Measurements from ENCODE around the gene TTYH3. TPM values are rescaled to one million over a fixed set of nuclear protein-coding genes. Genes with fewer than 3 reads are reported as not detected.

Gene TTYH3
- total RNA-seq, 1 experiment from 2014 or later = 122 TPM

- no peaks in the 10 kb centered on the region for H3K23me2 ChIP-seq (ENCODE audit: insufficient read length, low read depth, low read length, poor library complexity, severe bottlenecking)
- no peak overlapping the region for H2AFZ ChIP-seq (ENCODE audit: low read length)
- no peak overlapping the region for H4K91ac ChIP-seq (ENCODE audit: insufficient read length, low read depth, low read length)
- H3K4me2 ChIP-seq (ENCODE audit: insufficient read depth, insufficient read length, low read length) = no peak overlapping the region
- no peaks in the 10 kb centered on the region for H4K20me1 ChIP-seq (ENCODE audit: control insufficient read depth, insufficient read depth, insufficient read length)
- no peak overlapping the region for H3K27ac ChIP-seq (ENCODE audit: insufficient read length, low read depth, low read length)
- H3K56ac ChIP-seq (ENCODE audit: insufficient read length, low read depth, low read length) = no peak overlapping the region
- H2BK20ac ChIP-seq (ENCODE audit: low read depth, low read length, poor library complexity, severe bottlenecking) = no peak overlapping the region
- H4K8ac ChIP-seq (replicated peaks; ENCODE audit: insufficient read length, low read depth, low read length) = no peak overlapping the region
- H3K27me3 ChIP-seq (ENCODE audit: insufficient read depth, low read length) = peaks cover 1% of the 10 kb centered on the region; the same call in 1 of the 2 replicates
- H2BK120ac ChIP-seq (ENCODE audit: low read depth, low read length, poor library complexity, severe bottlenecking) = no peak overlapping the region
- H2BK12ac ChIP-seq (ENCODE audit: insufficient read length, low read depth, low read length) = no peak overlapping the region
- no CpG with 5 or more reads among the region's 27 CpGs for WGBS (ENCODE audit: extremely low coverage, insufficient read length, low lambda C conversion rate)
- no peak for TF ChIP-seq CTCF (conservative IDR thresholded peaks at IDR 0.05)
- DNase-seq = no peak
- no peak overlapping the region for H2BK15ac ChIP-seq (ENCODE audit: low read depth, low read length)
- Mint-ChIP-seq H3K4me3 (no peak overlapping the region), H3K36me3 (ENCODE audit: insufficient read depth in 1 of 3, low read depth in 3 of 3) (no peaks in the 10 kb centered on the region; a peak in 1 of 7 replicates), H3K27ac (no peak overlapping the region), H3K9me3 (peaks cover 0 to 8% of the 10 kb centered on the region in 2 experiments; a peak in 3 of 5 replicates), H3K27me3 (ENCODE audit: low read depth) (peaks cover 22% of the 10 kb centered on the region), H3K4me1 (0 out of 4 replicates have a peak, but pooled peaks cover 0 to 2% of the 10 kb centered on the region in 2 experiments)
- no peaks in the 10 kb centered on the region for H3K79me1 ChIP-seq (ENCODE audit: insufficient read depth, low read depth, low read length, poor library complexity, severe bottlenecking)
- H4K5ac ChIP-seq (ENCODE audit: insufficient read length, low read depth, low read length) = no peak overlapping the region
- no peaks in the 10 kb centered on the region for H3K9me3 ChIP-seq (ENCODE audit: control insufficient read depth, low read depth, low read length)
- H2AK5ac ChIP-seq (ENCODE audit: insufficient read length, low read length) = no peak overlapping the region
- H2BK5ac ChIP-seq (ENCODE audit: insufficient read length, low read length) = no peak overlapping the region
- no peak overlapping the region for H3K18ac ChIP-seq (ENCODE audit: insufficient read length, low read depth, low read length)
- H3K9ac ChIP-seq (ENCODE audit: extremely low read depth, insufficient read length, low read length) = no peak overlapping the region
- H3K79me2 ChIP-seq (ENCODE audit: insufficient read depth, low read length) = no peaks in the 10 kb centered on the region
- H3K4ac ChIP-seq (ENCODE audit: low read depth, low read length) = no peak overlapping the region
- H3K14ac ChIP-seq (ENCODE audit: insufficient read depth, low read length) = no peak overlapping the region
- H3K23ac ChIP-seq (ENCODE audit: insufficient read length, low read depth, low read length) = no peak overlapping the region
- H3K4me1 ChIP-seq (ENCODE audit: insufficient read depth, low read length) = no peaks in the 10 kb centered on the region
- no peak overlapping the region for H3T11ph ChIP-seq (ENCODE audit: low read length)
These were observed 50.4 kb downstream of the TTYH3 start for GRCh38 chr7:2681929-2682799.
